HCT116 (cell line): ENCODE measurements around the gene ZSWIM4. TPM values are rescaled to one million over a fixed set of nuclear protein-coding genes. Genes with fewer than 3 reads are reported as not detected.

ENCODE experiments used
- ATAC-seq: fragments of 200-7000 bp; cut with Tn5 transposase; 2 replicates; pipeline ENCODE4 v1.9.1; 2020; ENCODE audit warnings: mild to moderate bottlenecking, moderate library complexity
- BruUV-seq: library from RNA; stranded (reverse); fragments of 400-500 nt; replicated peaks from 2 replicates; lab custom pipeline; 2021; lab: Mats Ljungman, UMichigan
- CTCF ChIA-PET: fragments of 300-600 bp; sonication (Branson Sonifier 250); formaldehyde crosslinking; loops from one replicate; lab custom pipeline; 2021; ENCODE audit warnings: antibody characterized with exemption; lab: Charles Lee
- POLR2A ChIA-PET: fragments of 300-600, 350-600 bp; sonication (Branson Sonifier 250); formaldehyde crosslinking; loops from one replicate; lab custom pipeline; 2021; ENCODE audit warnings: antibody characterized with exemption; lab: Charles Lee
- RAD21 ChIA-PET, 2 experiments: fragments of 300-600 bp; sonication (Branson Sonifier 250); formaldehyde crosslinking; loops; one replicate each; lab custom pipeline; 2023; ENCODE audit warnings: low total read pairs in 2 of 2; ENCODE audit not compliant: uncharacterized antibody in 2 of 2, unreplicated experiment in 2 of 2, low non-redundant PET in 1 of 2; lab: Charles Lee
- DNase-seq: peaks from one replicate; pipeline ENCODE4 v3.0.0-alpha.2; 2010; ENCODE audit warnings: low read depth, low spot score
- H2AFZ ChIP-seq: fragments of 200-600 bp; shearing (Covaris generic), sonication (generic); 2 replicates; pipeline ENCODE4 v1.6.1; 2017; ENCODE audit warnings: low read depth, mixed run types, mixed read lengths, antibody characterized with exemption, low read length; ENCODE audit not compliant: poor library complexity, severe bottlenecking
- H3K27ac ChIP-seq: 2 replicates; pipeline ENCODE4 v1.5.1; 2012; ENCODE audit warnings: low read depth, low read length
- H3K27me3 ChIP-seq: fragments of 200-600 bp; sonication (generic); 2 replicates; pipeline ENCODE4 v1.6.1; 2016; ENCODE audit warnings: mixed run types, low read length, mixed read lengths; ENCODE audit not compliant: insufficient read depth
- H3K36me3 ChIP-seq, 2 experiments: fragments of 200-500 bp in 1 of 2; fragments of 200-600 bp in 1 of 2; sonication (Bioruptor generic) in 1 of 2; sonication (generic) in 1 of 2; 2 replicates each; pipeline versions ENCODE4 v1.5.1 to v1.6.1; 2014 to 2016; ENCODE audit warnings: low read length in 2 of 2, inconsistent platforms in 1 of 2, mixed read lengths in 1 of 2, mixed run types in 1 of 2; ENCODE audit not compliant: insufficient read depth in 2 of 2, control insufficient read depth in 1 of 2
- H3K4me1 ChIP-seq, 2 experiments: fragments of 200-600 bp in 1 of 2; sonication (generic) in 1 of 2; 2 replicates each; pipeline versions ENCODE4 v1.5.1 to v1.6.1; 2012 to 2017; ENCODE audit warnings: low read length in 2 of 2, inconsistent platforms in 1 of 2, mild to moderate bottlenecking in 1 of 2, mixed read lengths in 1 of 2, mixed run types in 1 of 2, moderate library complexity in 1 of 2; ENCODE audit not compliant: insufficient read depth in 2 of 2, control insufficient read depth in 1 of 2
- H3K4me2 ChIP-seq: fragments of 200-600 bp; sonication (generic); 2 replicates; pipeline ENCODE4 v1.6.1; 2017; ENCODE audit warnings: mixed run types, low read length, mixed read lengths
- H3K4me3 ChIP-seq, 2 experiments: fragments of 200-600 bp in 1 of 2; sonication (generic) in 1 of 2; replicated peaks in 1 of 2; 2 replicates each; pipeline ENCODE4 v1.5.1; 2011 to 2016; ENCODE audit warnings: low read length in 2 of 2, control low read depth in 1 of 2, low read depth in 1 of 2, mild to moderate bottlenecking in 1 of 2, mixed read lengths in 1 of 2, mixed run types in 1 of 2
- H3K79me2 ChIP-seq: fragments of 200-600 bp; sonication (generic); 2 replicates; pipeline ENCODE4 v1.6.1; 2017; ENCODE audit warnings: mild to moderate bottlenecking, mixed run types, low read length, moderate library complexity, mixed read lengths; ENCODE audit not compliant: insufficient read depth
- H3K9ac ChIP-seq: fragments of 200-600 bp; sonication (generic); 2 replicates; pipeline ENCODE4 v1.6.1; 2016; ENCODE audit warnings: low read length, mixed read lengths
- H3K9me2 ChIP-seq: fragments of 200-600 bp; sonication (generic), shearing (Covaris generic); 2 replicates; pipeline ENCODE4 v1.6.1; 2017; ENCODE audit warnings: mixed run types, mild to moderate bottlenecking, moderate library complexity; ENCODE audit not compliant: insufficient read depth
- H3K9me3 ChIP-seq, 2 experiments: fragments of 200-500 bp in 1 of 2; fragments of 200-600 bp in 1 of 2; sonication (Bioruptor generic) in 1 of 2; sonication (generic) in 1 of 2; 2 replicates each; pipeline ENCODE4 v1.6.1; 2014 to 2017; ENCODE audit warnings: low read length in 2 of 2, mixed read lengths in 2 of 2, inconsistent platforms in 1 of 2, low read depth in 1 of 2, mild to moderate bottlenecking in 1 of 2, mixed run types in 1 of 2, moderate library complexity in 1 of 2; ENCODE audit not compliant: control insufficient read depth in 1 of 2, insufficient read depth in 1 of 2
- H4K20me1 ChIP-seq: fragments of 200-600 bp; sonication (generic), shearing (Covaris generic); 2 replicates; pipeline ENCODE4 v1.6.1; 2017; ENCODE audit warnings: mixed run types, mild to moderate bottlenecking, moderate library complexity; ENCODE audit not compliant: insufficient read depth
- JUND ChIP-seq: IDR thresholded peaks from 2 replicates; pipeline ENCODE4 v1.6.1; 2012
- intact Hi-C: fragments of 100-400 bp; cut with micrococcal nuclease; formaldehyde crosslinking; loops from 2 replicates; pipeline ENCODE4 v1.10.0; 2022
- total RNA-seq: library from RNA; stranded (reverse); gene quantifications from one replicate; pipeline ENCODE4 v1.2.1, GENCODE V29; 2021; ENCODE audit not compliant: unreplicated experiment
- TF ChIP-seq, protein P1 (sequence below): IDR thresholded peaks from 2 replicates; pipeline ENCODE4 v1.6.1; 2012; ENCODE audit warnings: low read depth

ZSWIM4 gene
- total RNA-seq, 1 experiment from 2014 or later: 9.8 TPM

DNA sequence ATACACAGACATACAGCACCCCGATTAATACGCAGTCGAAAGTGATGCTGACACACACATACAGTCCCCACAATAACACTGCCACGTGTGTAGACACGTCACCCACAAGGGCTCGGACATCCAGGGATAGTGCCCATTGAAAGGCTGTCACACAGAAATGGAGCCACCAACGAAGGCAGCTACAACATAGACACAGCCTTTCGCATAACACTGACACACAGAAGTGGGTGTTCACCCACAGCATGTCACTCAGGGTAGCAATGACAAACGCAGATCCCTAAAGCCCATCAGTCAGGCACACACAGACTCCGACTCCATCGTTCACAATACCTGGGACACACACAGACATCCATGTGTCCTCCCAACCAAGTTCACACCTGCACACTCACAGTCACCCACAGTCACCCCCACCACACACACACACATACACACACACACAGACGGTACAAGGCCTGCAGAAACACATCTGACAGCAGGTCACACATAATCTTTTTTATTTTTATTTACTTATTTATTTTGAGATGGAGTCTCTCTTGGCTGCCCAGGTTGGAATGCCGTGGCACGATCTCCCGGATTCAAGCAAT lies 71.3 kb downstream of the ZSWIM4 start:
- ChIA-PET POLR2A (no interaction called here), RAD21 (no interaction called here), CTCF (no interaction called here)
- H3K36me3 ChIP-seq: no peaks in the 10 kb centered on the region
- H3K4me1 ChIP-seq: peaks cover 14 to 29% of the 10 kb centered on the region in 2 experiments
- H3K27me3 ChIP-seq: no peaks in the 10 kb centered on the region
- TF ChIP-seq JUND: no peak
- H3K9ac ChIP-seq: peak overlapping the region; percentile 68; the same call in 1 of the 2 replicates
- no TSS peak for BruUV-seq
- no peak for DNase-seq
- intact Hi-C loops: no loop called here
- no peaks in the 10 kb centered on the region for H3K9me3 ChIP-seq
- H2AFZ ChIP-seq: no peak overlapping the region
- H3K27ac ChIP-seq: no peak overlapping the region
- H4K20me1 ChIP-seq: no peaks in the 10 kb centered on the region
- ATAC-seq: no peak
- peak overlapping the region in 1 of 2 experiments; percentile 60; a peak in 3 of 4 replicates for H3K4me3 ChIP-seq
- no peaks in the 10 kb centered on the region for H3K9me2 ChIP-seq
- no peaks in the 10 kb centered on the region for H3K79me2 ChIP-seq
- peak overlapping the region; percentile 87 for H3K4me2 ChIP-seq

DNA sequence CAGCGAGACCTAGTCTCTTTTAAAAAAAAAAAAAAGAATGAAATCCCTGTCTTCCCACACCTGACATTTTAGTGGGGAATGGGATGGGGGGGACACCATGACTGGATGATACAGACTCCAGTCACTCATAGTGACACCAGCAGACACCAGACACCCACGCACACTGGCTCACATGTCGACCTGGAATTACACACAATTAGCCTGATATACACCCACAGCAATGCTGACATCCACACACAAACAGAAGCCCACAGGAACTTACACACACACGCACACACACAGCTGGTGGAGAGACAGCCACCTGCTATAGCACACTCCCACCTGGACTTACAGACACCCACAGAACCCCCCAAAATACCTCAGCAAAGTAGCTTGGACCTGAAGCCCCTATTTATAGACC lies 73.4 kb downstream of the ZSWIM4 start:
- Histone ChIP-seq H2AFZ (no peak overlapping the region), H3K27me3 (no peaks in the 10 kb centered on the region), H3K4me2 (no peak overlapping the region), H3K9me2 (no peaks in the 10 kb centered on the region), H3K4me1 (peaks cover 22 to 35% of the 10 kb centered on the region in 2 experiments), H3K9me3 (no peaks in the 10 kb centered on the region), H4K20me1 (no peaks in the 10 kb centered on the region), H3K9ac (no peak overlapping the region), H3K27ac (no peak overlapping the region), H3K79me2 (no peaks in the 10 kb centered on the region), H3K36me3 (no peaks in the 10 kb centered on the region), H3K4me3 (no peak overlapping the region)
- ChIA-PET CTCF (no interaction called here), RAD21 (no interaction called here), POLR2A (interaction anchor here (0.7 kb wide), 1 partner anchor 33 kb away, joined by 3 read pairs; no protein-coding TSS in a partner anchor)
- no TSS peak for BruUV-seq
- TF ChIP-seq, protein P1, sequence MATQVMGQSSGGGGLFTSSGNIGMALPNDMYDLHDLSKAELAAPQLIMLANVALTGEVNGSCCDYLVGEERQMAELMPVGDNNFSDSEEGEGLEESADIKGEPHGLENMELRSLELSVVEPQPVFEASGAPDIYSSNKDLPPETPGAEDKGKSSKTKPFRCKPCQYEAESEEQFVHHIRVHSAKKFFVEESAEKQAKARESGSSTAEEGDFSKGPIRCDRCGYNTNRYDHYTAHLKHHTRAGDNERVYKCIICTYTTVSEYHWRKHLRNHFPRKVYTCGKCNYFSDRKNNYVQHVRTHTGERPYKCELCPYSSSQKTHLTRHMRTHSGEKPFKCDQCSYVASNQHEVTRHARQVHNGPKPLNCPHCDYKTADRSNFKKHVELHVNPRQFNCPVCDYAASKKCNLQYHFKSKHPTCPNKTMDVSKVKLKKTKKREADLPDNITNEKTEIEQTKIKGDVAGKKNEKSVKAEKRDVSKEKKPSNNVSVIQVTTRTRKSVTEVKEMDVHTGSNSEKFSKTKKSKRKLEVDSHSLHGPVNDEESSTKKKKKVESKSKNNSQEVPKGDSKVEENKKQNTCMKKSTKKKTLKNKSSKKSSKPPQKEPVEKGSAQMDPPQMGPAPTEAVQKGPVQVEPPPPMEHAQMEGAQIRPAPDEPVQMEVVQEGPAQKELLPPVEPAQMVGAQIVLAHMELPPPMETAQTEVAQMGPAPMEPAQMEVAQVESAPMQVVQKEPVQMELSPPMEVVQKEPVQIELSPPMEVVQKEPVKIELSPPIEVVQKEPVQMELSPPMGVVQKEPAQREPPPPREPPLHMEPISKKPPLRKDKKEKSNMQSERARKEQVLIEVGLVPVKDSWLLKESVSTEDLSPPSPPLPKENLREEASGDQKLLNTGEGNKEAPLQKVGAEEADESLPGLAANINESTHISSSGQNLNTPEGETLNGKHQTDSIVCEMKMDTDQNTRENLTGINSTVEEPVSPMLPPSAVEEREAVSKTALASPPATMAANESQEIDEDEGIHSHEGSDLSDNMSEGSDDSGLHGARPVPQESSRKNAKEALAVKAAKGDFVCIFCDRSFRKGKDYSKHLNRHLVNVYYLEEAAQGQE: no peak
- DNase-seq: no peak
- ATAC-seq: no peak
- intact Hi-C loops: no loop called here
